Measurements from ENCODE around the gene HARBI1. TPM values are rescaled to one million over a fixed set of nuclear protein-coding genes. Genes with fewer than 3 reads are reported as not detected.

The HARBI1 gene
- total RNA-seq, 2 experiments from 2014 or later: 6.3 to 6.6 TPM

DNA sequence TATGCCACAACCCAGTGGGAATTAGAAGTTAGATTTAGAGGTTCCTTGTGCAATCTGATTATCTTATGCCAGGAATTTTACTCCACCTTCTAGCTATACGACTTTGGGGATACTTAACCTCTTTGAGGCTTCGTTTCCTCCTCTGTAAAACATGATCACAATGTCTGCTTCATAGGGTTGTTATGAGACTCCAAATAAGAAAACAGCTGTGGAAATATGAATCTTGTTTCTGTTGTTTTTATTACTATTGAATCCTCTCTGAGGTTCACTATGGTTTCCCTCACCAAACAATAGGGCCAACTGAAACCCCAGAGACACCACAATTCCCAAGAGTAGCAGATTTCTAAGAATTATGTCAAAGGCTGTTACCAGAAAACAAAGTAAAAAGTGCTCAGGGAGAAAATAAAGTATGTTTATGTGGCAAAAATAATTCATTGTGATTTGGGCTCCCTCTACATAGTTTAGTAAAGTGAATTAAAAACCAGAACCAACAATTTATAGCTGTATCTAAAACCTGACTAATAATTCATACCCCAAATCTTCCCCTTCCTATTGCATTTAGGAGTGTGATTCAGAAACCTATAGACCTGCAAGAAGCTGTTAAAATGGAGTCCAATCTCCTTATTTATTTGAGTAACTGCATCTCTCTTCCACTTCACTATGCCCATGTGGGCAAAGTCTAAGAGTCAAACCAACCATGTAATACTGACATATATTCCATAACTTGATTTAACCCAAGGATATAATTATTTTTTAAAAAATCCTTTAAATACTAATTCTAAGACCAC lies 61.6 kb downstream of the HARBI1 start:
- Mint-ChIP-seq H3K4me1 (peaks cover 68% of the 10 kb centered on the region), H3K27ac (peak overlapping the region; percentile 76), H3K36me3 (ENCODE audit: low read depth) (peaks cover 14% of the 10 kb centered on the region), H3K27me3 (no peaks in the 10 kb centered on the region), H3K9me3 (no peaks in the 10 kb centered on the region), H3K4me3 (peak overlapping the region; percentile 46)
- DNase-seq: peak; percentile 48
- ChIA-PET POLR2A (interaction anchor here (0.6 kb wide), 1 partner anchor 9 kb away, joined by 5 read pairs; no protein-coding TSS in a partner anchor), CTCF (interaction anchor here (0.7 to 1.6 kb wide), 5 partner anchors 11 to 163 kb away, joined by 3 to 8 read pairs (median 3); no protein-coding TSS in a partner anchor)

DNA sequence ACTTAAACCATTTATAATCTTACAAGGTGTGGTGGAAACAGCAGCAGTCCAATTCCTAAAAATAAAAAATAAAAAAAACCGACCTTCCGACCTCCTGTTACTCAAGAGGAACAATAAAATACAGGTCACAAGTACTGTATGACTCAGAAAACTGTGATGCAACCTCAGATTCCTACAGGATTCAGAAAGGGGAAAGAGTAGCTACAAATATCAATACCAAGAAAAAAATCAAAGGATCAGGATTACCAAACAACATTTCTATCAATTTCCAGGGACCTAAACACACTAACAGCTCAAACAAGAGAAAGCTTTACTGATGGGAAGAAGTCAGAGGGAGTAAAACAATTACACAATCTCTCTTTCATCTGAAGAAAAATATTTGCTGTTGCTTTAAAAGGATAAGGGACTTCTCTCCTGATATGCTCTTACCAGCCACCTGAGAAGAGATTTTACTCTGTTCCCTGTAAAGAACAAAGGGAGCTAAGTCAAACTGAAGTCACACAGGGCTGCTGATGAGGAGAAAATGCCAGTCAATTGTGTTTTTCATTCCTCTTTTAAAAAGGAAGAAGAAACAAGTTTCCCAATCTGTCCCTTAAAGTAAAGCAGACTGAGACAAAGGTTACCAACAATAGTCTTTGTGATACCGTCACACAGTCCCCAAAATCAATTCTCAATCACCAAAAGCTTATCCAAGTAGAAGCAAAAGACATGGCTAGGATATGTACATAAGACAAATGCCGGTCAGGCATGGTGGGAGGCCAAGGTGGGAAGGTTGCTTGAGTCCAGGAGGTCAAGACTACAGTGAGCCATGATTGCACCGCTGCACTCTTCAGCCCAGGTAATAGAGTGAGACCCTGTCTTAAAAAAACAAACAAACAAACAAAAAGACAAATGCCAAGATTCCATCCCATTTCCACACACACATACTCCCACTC lies 62.5 kb downstream of the HARBI1 start:
- DNase-seq: no peak
- POLR2A ChIA-PET: no interaction called here
- Mint-ChIP-seq H3K4me1 (peaks cover 66% of the 10 kb centered on the region), H3K4me3 (peak overlapping the region; percentile 46), H3K27ac (peak overlapping the region; percentile 76), H3K27me3 (no peaks in the 10 kb centered on the region), H3K36me3 (ENCODE audit: low read depth) (peaks cover 15% of the 10 kb centered on the region), H3K9me3 (no peaks in the 10 kb centered on the region)
- CTCF ChIA-PET: interaction anchor here (0.6 to 1.6 kb wide), 5 partner anchors 10 to 1418 kb away, joined by 3 to 8 read pairs (median 3); no protein-coding TSS in a partner anchor

- ChIA-PET CTCF (interaction anchor here (0.6 kb wide), 1 partner anchor 1418 kb away, joined by 3 read pairs; no protein-coding TSS in a partner anchor), POLR2A (no interaction called here)
- Mint-ChIP-seq H3K27ac (no peak overlapping the region), H3K36me3 (ENCODE audit: low read depth) (peaks cover 14% of the 10 kb centered on the region), H3K4me1 (peaks cover 60% of the 10 kb centered on the region), H3K9me3 (no peaks in the 10 kb centered on the region), H3K4me3 (no peak overlapping the region), H3K27me3 (no peaks in the 10 kb centered on the region)
- no peak for DNase-seq
Observed at GRCh38 chr11:46553814-46554212, 63.2 kb downstream of the HARBI1 start.

Other genes starting within 250 kb of the HARBI1 start
- gene MDK, start 235.6 kb downstream of the HARBI1 start, total RNA-seq: 10 to 100 TPM in 1 of 2 experiments, 1 to 10 TPM in 1; 8.2 to 10.5 TPM
- under 1 TPM; 0.12 to 0.31 TPM for gene CHRM4, start 225.5 kb downstream of the HARBI1 start, total RNA-seq
- gene AMBRA1, start 23.2 kb downstream of the HARBI1 start, total RNA-seq: 10 to 100 TPM; 38.4 to 40.0 TPM
- gene ATG13, start 326 bp upstream of the HARBI1 start, total RNA-seq: 10 to 100 TPM; 56.8 to 62.1 TPM
- 10 to 100 TPM; 83.8 to 88.8 TPM for gene ARHGAP1, start 83.4 kb upstream of the HARBI1 start, total RNA-seq
- gene ZNF408, start 83.8 kb upstream of the HARBI1 start, total RNA-seq: 10 to 100 TPM; 11.7 to 16.3 TPM
- under 1 TPM in 1 of 2 experiments, not detected in 1; 0.15 TPM for gene F2, start 102.0 kb upstream of the HARBI1 start, total RNA-seq
- gene CKAP5, start 229.1 kb upstream of the HARBI1 start, total RNA-seq: 100 to 1,000 TPM; 171 to 189 TPM